Measurements from ENCODE around the gene RCL1. TPM values are rescaled to one million over a fixed set of nuclear protein-coding genes. Genes with fewer than 3 reads are reported as not detected.

The RCL1 gene
- polyA plus RNA-seq, 2 of the 4 experiments (the other 2 are of a cell fraction), result 25.5 to 27.5 TPM

GRCh38 chr9:4811824-4812223 is 19.1 kb downstream of the RCL1 start:
- no peak for FAIRE-seq
- TF ChIP-seq POLR2A (IDR thresholded peaks at IDR 0.05; ENCODE audit: low read length) (no peak), PHF8 (IDR thresholded peaks at IDR 0.05; ENCODE audit: borderline replicate concordance, low read depth) (no peak), MAFK (IDR thresholded peaks at IDR 0.05; ENCODE audit: partially characterized antibody) (peak; percentile 44), EP300 (IDR thresholded peaks at IDR 0.05) (no peak), POLR2AphosphoS2 (conservative IDR thresholded peaks at IDR 0.05; ENCODE audit: low read length) (no peak)
- TF ChIP-seq, protein P1, sequence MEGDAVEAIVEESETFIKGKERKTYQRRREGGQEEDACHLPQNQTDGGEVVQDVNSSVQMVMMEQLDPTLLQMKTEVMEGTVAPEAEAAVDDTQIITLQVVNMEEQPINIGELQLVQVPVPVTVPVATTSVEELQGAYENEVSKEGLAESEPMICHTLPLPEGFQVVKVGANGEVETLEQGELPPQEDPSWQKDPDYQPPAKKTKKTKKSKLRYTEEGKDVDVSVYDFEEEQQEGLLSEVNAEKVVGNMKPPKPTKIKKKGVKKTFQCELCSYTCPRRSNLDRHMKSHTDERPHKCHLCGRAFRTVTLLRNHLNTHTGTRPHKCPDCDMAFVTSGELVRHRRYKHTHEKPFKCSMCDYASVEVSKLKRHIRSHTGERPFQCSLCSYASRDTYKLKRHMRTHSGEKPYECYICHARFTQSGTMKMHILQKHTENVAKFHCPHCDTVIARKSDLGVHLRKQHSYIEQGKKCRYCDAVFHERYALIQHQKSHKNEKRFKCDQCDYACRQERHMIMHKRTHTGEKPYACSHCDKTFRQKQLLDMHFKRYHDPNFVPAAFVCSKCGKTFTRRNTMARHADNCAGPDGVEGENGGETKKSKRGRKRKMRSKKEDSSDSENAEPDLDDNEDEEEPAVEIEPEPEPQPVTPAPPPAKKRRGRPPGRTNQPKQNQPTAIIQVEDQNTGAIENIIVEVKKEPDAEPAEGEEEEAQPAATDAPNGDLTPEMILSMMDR (IDR thresholded peaks at IDR 0.05), result no peak
- ChIA-PET POLR2A (no interaction called here), CTCF (interaction anchor here (0.6 to 1.4 kb wide), 2 partner anchors 16 to 50 kb away, joined by 3 to 6 read pairs; no protein-coding TSS in a partner anchor)
- peaks cover 3% of the 10 kb centered on the region; the same call in 2 of the 3 replicates for H3K9me3 ChIP-seq
- ATAC-seq, result no peak
- no peak overlapping the region for H3K4me2 ChIP-seq
- DNase-seq (ENCODE audit: low read depth in 1 of 2, low spot score in 1 of 2), result no peak
- no peak overlapping the region for H3K27ac ChIP-seq
- H3K4me3 ChIP-seq, result no peak overlapping the region
- H3K4me1 ChIP-seq, result peaks cover 8% of the 10 kb centered on the region; the same call in 2 of the 3 replicates

GRCh38 chr9:4812858-4813257 is 20.1 kb downstream of the RCL1 start:
- Histone ChIP-seq H3K27ac (no peak overlapping the region), H3K4me2 (no peak overlapping the region), H3K4me1 (peaks cover 8% of the 10 kb centered on the region; the same call in 2 of the 3 replicates), H3K9me3 (no peaks in the 10 kb centered on the region), H3K4me3 (no peak overlapping the region)
- FAIRE-seq, result no peak
- TF ChIP-seq HEYL (CRISPR knock-in tag; IDR thresholded peaks at IDR 0.05) (no peak), FOXS1 (CRISPR knock-in tag; IDR thresholded peaks at IDR 0.05) (no peak)
- ChIA-PET POLR2A (no interaction called here), CTCF (interaction anchor here (0.6 to 1.4 kb wide), 2 partner anchors 15 to 119 kb away, joined by 3 to 6 read pairs; no protein-coding TSS in a partner anchor)
- 61% methylated on average over 2 of the region's 2 CpGs for WGBS (ENCODE audit: missing lambda C conversion rate)
- no peak for DNase-seq (ENCODE audit: low read depth in 1 of 2, low spot score in 1 of 2)
- no peak for ATAC-seq

DNA sequence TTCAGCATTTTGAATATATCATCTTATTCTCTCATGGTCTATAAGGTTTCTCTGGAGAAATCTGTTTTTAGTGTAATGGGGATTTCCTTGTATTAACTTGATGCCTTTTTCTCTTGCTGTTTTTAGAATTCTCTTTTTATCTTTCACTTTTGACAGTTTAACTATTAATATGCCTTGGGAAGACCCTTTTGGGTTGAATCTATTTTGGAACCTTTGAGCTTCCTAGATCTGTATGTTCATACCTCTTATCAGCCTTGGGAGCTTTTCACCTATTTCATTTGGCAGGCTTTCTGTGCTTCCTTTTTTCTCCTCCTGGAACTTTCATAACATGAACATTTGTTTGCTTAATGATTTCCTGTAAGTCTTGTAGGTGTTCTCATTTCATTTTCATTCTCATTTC is 22.2 kb downstream of the RCL1 start:
- ATAC-seq, result no peak
- TF ChIP-seq HMGXB4 (CRISPR knock-in tag; IDR thresholded peaks at IDR 0.05; ENCODE audit: borderline replicate concordance) (no peak), NR3C1 (IDR thresholded peaks at IDR 0.05) (no peak), HDAC2 (IDR thresholded peaks at IDR 0.05) (no peak), TP53 (CRISPR knock-in tag; IDR thresholded peaks at IDR 0.05) (no peak)
- no peak for FAIRE-seq
- Histone ChIP-seq H3K4me3 (no peak overlapping the region), H3K9me3 (no peaks in the 10 kb centered on the region), H3K27ac (no peak overlapping the region), H3K4me1 (peaks cover 8% of the 10 kb centered on the region; the same call in 2 of the 3 replicates), H3K4me2 (no peak overlapping the region)
- DNase-seq (ENCODE audit: low read depth in 1 of 2, low spot score in 1 of 2), result no peak
- ChIA-PET CTCF (interaction anchor here (1.0 kb wide), 2 partner anchors 11 to 18 kb away, joined by 3 to 6 read pairs; no protein-coding TSS in a partner anchor), POLR2A (no interaction called here)

DNA sequence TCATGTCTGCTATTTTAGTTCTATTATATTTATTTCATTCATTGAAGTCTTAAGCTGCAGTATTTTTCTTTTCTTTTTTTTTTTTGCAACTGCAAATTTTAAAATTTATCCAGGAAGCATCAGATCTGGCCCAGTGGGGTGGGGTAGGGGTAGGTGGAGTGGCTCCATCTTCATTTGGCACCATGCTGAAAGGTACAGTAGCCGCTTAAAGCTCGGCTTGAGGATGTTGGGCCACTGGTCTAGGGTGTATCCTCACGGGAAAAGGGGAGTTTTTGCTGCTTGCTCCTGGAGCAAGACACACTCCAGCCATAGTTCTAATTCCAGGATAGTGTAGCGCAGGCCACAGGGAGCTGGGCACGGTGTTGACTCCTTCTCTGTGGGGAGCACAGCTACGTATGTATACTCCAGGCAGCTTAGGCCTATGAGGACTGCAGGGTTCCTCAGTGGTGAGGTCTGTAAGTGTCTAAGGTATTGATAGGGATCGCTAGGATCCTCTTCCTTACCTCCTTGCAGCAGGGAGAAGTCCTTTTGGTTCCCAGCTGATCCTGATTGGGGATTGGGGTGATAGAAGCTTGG is 22.7 kb downstream of the RCL1 start:
- ATAC-seq (peak in 1 of 2 experiments; percentile 38; a peak in 1 of 6 replicates), FAIRE-seq (no peak), DNase-seq (ENCODE audit: low read depth in 1 of 2, low spot score in 1 of 2) (no peak)
- Histone ChIP-seq H3K4me3 (no peak overlapping the region), H3K4me2 (no peak overlapping the region), H3K9me3 (no peaks in the 10 kb centered on the region), H3K4me1 (peaks cover 8% of the 10 kb centered on the region; the same call in 2 of the 3 replicates), H3K27ac (no peak overlapping the region)
- WGBS (ENCODE audit: missing lambda C conversion rate), result 88% methylated on average over 7 of the region's 7 CpGs
- ChIA-PET POLR2A (no interaction called here), CTCF (interaction anchor here (1.0 to 2.7 kb wide), 3 partner anchors 11 to 22 kb away, joined by 3 to 6 read pairs (median 5); partner anchors contain the start of gene RCL1)
- TF ChIP-seq EHMT2 (IDR thresholded peaks at IDR 0.05; ENCODE audit: low read depth) (no peak), KDM1A (IDR thresholded peaks at IDR 0.05; ENCODE audit: low read depth) (no peak), CBX2 (IDR thresholded peaks at IDR 0.05; ENCODE audit: borderline replicate concordance, low read depth) (no peak), HOXB13 (CRISPR knock-in tag; IDR thresholded peaks at IDR 0.05; ENCODE audit: low read depth) (no peak), POLR2AphosphoS2 (conservative IDR thresholded peaks at IDR 0.05; ENCODE audit: low read length) (no peak), FOSB (CRISPR knock-in tag; IDR thresholded peaks at IDR 0.05) (no peak), RAD21 (conservative IDR thresholded peaks at IDR 0.05 in 1 of 2, IDR thresholded peaks at IDR 0.05 in 1 of 2) (no peak), CEBPB (IDR thresholded peaks at IDR 0.05) (no peak), SREBF2 (IDR thresholded peaks at IDR 0.05) (no peak), PBX3 (IDR thresholded peaks at IDR 0.05) (no peak), ESRRA (IDR thresholded peaks at IDR 0.05; ENCODE audit: borderline replicate concordance, low read length) (no peak)
- TF ChIP-seq, protein P2, sequence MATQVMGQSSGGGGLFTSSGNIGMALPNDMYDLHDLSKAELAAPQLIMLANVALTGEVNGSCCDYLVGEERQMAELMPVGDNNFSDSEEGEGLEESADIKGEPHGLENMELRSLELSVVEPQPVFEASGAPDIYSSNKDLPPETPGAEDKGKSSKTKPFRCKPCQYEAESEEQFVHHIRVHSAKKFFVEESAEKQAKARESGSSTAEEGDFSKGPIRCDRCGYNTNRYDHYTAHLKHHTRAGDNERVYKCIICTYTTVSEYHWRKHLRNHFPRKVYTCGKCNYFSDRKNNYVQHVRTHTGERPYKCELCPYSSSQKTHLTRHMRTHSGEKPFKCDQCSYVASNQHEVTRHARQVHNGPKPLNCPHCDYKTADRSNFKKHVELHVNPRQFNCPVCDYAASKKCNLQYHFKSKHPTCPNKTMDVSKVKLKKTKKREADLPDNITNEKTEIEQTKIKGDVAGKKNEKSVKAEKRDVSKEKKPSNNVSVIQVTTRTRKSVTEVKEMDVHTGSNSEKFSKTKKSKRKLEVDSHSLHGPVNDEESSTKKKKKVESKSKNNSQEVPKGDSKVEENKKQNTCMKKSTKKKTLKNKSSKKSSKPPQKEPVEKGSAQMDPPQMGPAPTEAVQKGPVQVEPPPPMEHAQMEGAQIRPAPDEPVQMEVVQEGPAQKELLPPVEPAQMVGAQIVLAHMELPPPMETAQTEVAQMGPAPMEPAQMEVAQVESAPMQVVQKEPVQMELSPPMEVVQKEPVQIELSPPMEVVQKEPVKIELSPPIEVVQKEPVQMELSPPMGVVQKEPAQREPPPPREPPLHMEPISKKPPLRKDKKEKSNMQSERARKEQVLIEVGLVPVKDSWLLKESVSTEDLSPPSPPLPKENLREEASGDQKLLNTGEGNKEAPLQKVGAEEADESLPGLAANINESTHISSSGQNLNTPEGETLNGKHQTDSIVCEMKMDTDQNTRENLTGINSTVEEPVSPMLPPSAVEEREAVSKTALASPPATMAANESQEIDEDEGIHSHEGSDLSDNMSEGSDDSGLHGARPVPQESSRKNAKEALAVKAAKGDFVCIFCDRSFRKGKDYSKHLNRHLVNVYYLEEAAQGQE (IDR thresholded peaks at IDR 0.05), result no peak
